ENCODE data around the gene SORCS1. TPM values are rescaled to one million over a fixed set of nuclear protein-coding genes. Genes with fewer than 3 reads are reported as not detected.

SORCS1 gene
- total and polyA plus RNA-seq, 2 of the 8 experiments (the other 6 are each of a cell fraction or from before 2014, with no cell fraction given): 4.1 to 4.6 TPM

GRCh38 chr10:106913348-106913747 lies 251.2 kb downstream of the SORCS1 start:
- Histone ChIP-seq H2AFZ (ENCODE audit: low read length) (no peak overlapping the region), H3K4me3 (ENCODE audit: extremely low read depth in 1 of 4, insufficient read depth in 2 of 4, low read depth in 3 of 4, low read length in 4 of 4) (peak overlapping the region in 1 of 4 experiments; percentile 33; a peak in 2 of 8 replicates), H3K23me2 (ENCODE audit: low read depth, low read length) (no peaks in the 10 kb centered on the region; the same call in 1 of the 2 replicates), H2AK5ac (ENCODE audit: low read depth, low read length) (no peak overlapping the region), H2BK5ac (ENCODE audit: low read depth, low read length) (peak overlapping the region; percentile 28; the same call in 1 of the 2 replicates), H3K23ac (ENCODE audit: insufficient read length) (no peak overlapping the region), H3K4me1 (replicated peaks in 1 of 4; ENCODE audit: control insufficient read depth in 3 of 4, insufficient read depth in 4 of 4, low read length in 3 of 4) (peaks cover 0 to 19% (median 15%) of the 10 kb centered on the region in 4 experiments; a peak in 4 of 7 replicates), H4K91ac (replicated peaks; ENCODE audit: insufficient read length, low read length) (no peak overlapping the region), H4K8ac (ENCODE audit: extremely low read depth, insufficient read depth, low read length) (no peak overlapping the region), H2BK12ac (ENCODE audit: low read depth, low read length) (0 out of 2 replicates have a peak overlapping the region, but pooled peaks have one; percentile 51), H4K20me1 (replicated peaks in 1 of 2; ENCODE audit: control insufficient read depth in 1 of 2, insufficient read depth in 2 of 2, low read length in 2 of 2) (no peaks in the 10 kb centered on the region), H3K14ac (ENCODE audit: insufficient read length) (no peak overlapping the region), H2BK120ac (replicated peaks; ENCODE audit: low read depth, low read length) (no peak overlapping the region), H3K27me3 (replicated peaks in 1 of 4; ENCODE audit: control insufficient read depth in 3 of 4, extremely low read depth in 1 of 4, insufficient read depth in 3 of 4, low read length in 3 of 4) (no peaks in the 10 kb centered on the region), H2BK15ac (ENCODE audit: low read length) (no peak overlapping the region), H3K27ac (ENCODE audit: low read depth, low read length) (no peak overlapping the region), H3K79me2 (ENCODE audit: control insufficient read depth in 1 of 2, insufficient read depth in 2 of 2, low read length in 2 of 2) (no peaks in the 10 kb centered on the region), H3K4me2 (ENCODE audit: insufficient read depth in 1 of 2, low read depth in 2 of 2, low read length in 2 of 2) (peak overlapping the region; percentile 60 to 61), H3K18ac (ENCODE audit: extremely low read depth, low read length) (peak overlapping the region; percentile 55; the same call in 1 of the 2 replicates), H3K9ac (replicated peaks in 1 of 4; ENCODE audit: extremely low read depth in 1 of 4, low read depth in 3 of 4, low read length in 3 of 4) (no peak overlapping the region), H3K9me3 (ENCODE audit: insufficient read depth in 2 of 2, low read depth in 1 of 2, low read length in 1 of 2) (no peaks in the 10 kb centered on the region), H3K4ac (replicated peaks; ENCODE audit: insufficient read length, low read depth, low read length) (no peak overlapping the region), H2BK20ac (ENCODE audit: low read length) (0 out of 2 replicates have a peak overlapping the region, but pooled peaks have one; percentile 1), H3K56ac (replicated peaks; ENCODE audit: insufficient read length, low read depth, low read length) (no peak overlapping the region), H3K36me3 (ENCODE audit: control insufficient read depth in 2 of 4, insufficient read depth in 4 of 4, low read length in 3 of 4) (no peaks in the 10 kb centered on the region), H3K79me1 (ENCODE audit: low read depth, low read length) (no peaks in the 10 kb centered on the region), H4K5ac (ENCODE audit: insufficient read length, low read depth, low read length) (no peak overlapping the region)
- TF ChIP-seq SP2 (IDR thresholded peaks at IDR 0.05; ENCODE audit: low read length) (no peak), RBBP5 (IDR thresholded peaks at IDR 0.05; ENCODE audit: borderline replicate concordance, low read depth, low read length) (no peak), RXRA (IDR thresholded peaks at IDR 0.05; ENCODE audit: insufficient read depth, low read depth, low read length) (no peak), SRF (IDR thresholded peaks at IDR 0.05; ENCODE audit: low read depth, low read length) (no peak), CREB1 (IDR thresholded peaks at IDR 0.05) (no peak), NANOG (IDR thresholded peaks at IDR 0.05; ENCODE audit: insufficient read depth, low read depth, low read length, poor library complexity, severe bottlenecking) (peak; percentile 19), TBP (IDR thresholded peaks at IDR 0.05; ENCODE audit: low read depth, low read length) (no peak), SP4 (IDR thresholded peaks at IDR 0.05; ENCODE audit: low read length) (no peak)
- FAIRE-seq: no peak
- no peak for DNase-seq (ENCODE audit: low read depth in 1 of 2, low spot score in 2 of 2)
- ChIA-PET POLR2A (ENCODE audit: partially characterized antibody) (interaction anchor here (0.7 kb wide), 1 partner anchor 124 kb away, joined by 6 read pairs; no protein-coding TSS in a partner anchor), CTCF (ENCODE audit: partially characterized antibody) (interaction anchor here (1.3 kb wide), 1 partner anchor 117 kb away, joined by 3 read pairs; no protein-coding TSS in a partner anchor)
- WGBS, 2 experiments (ENCODE audit: extremely low coverage in 1 of 2, insufficient coverage in 1 of 2, insufficient read length in 1 of 2, insufficient replicate concordance in 2 of 2, low coverage in 1 of 2, low lambda C conversion rate in 2 of 2, missing lambda C conversion rate in 1 of 2): 8% methylated on average over 4 of the region's 4 CpGs; no CpG with 5 or more reads in 1 of the 2 experiments
